KMS-11 (cell line): ENCODE results near the gene ST3GAL4.

Source experiments
- H2AFZ ChIP-seq: fragments of 200-600 bp; sonication (generic); 2 replicates; pipeline ENCODE4 v1.6.1; 2016; ENCODE audit warnings: antibody characterized with exemption, mixed run types, low read depth
- H3K27ac ChIP-seq: fragments of 200-600 bp; sonication (generic); 2 replicates; pipeline ENCODE4 v1.6.1; 2016; ENCODE audit warnings: mild to moderate bottlenecking, mixed run types
- H3K27me3 ChIP-seq: fragments of 200-600 bp; sonication (generic); 2 replicates; pipeline ENCODE4 v1.6.1; 2017; ENCODE audit warnings: mild to moderate bottlenecking, low read depth, mixed run types, moderate library complexity; ENCODE audit not compliant: insufficient read depth
- H3K36me3 ChIP-seq: fragments of 200-600 bp; sonication (generic); 2 replicates; pipeline ENCODE4 v1.6.1; 2017; ENCODE audit warnings: mild to moderate bottlenecking, mixed run types; ENCODE audit not compliant: insufficient read depth
- H3K4me1 ChIP-seq: fragments of 200-600 bp; sonication (generic); 2 replicates; pipeline ENCODE4 v1.6.1; 2016; ENCODE audit warnings: mild to moderate bottlenecking, low read depth, mixed run types; ENCODE audit not compliant: poor library complexity, severe bottlenecking
- H3K4me2 ChIP-seq: fragments of 200-600 bp; sonication (generic); 2 replicates; pipeline ENCODE4 v1.7.0; 2016; ENCODE audit warnings: mild to moderate bottlenecking, mixed run types
- H3K4me3 ChIP-seq: fragments of 200-600 bp; sonication (generic); IDR thresholded peaks from 2 replicates; pipeline ENCODE4 v1.6.1; 2017; ENCODE audit warnings: low read depth, low read length, mixed read lengths; ENCODE audit not compliant: insufficient read depth
- H3K79me2 ChIP-seq: fragments of 200-600 bp; sonication (generic); 2 replicates; pipeline ENCODE4 v1.6.1; 2016; ENCODE audit warnings: low read depth, mixed run types; ENCODE audit not compliant: insufficient read depth
- H3K9ac ChIP-seq: fragments of 200-600 bp; sonication (generic); 2 replicates; pipeline ENCODE4 v1.6.1; 2016; ENCODE audit warnings: mild to moderate bottlenecking, mixed run types
- H4K20me1 ChIP-seq: fragments of 200-600 bp; sonication (generic); 2 replicates; pipeline ENCODE4 v1.6.1; 2016; ENCODE audit warnings: mild to moderate bottlenecking, mixed run types; ENCODE audit not compliant: insufficient read depth
- CTCF ChIP-seq: fragments of 200-600 bp; sonication (generic); conservative IDR thresholded peaks from 2 replicates; pipeline ENCODE4 v1.6.1; 2017; ENCODE audit warnings: low read depth, mild to moderate bottlenecking, antibody characterized with exemption, low read length, moderate library complexity, mixed read lengths

The ST3GAL4 gene

GRCh38 chr11:126405374-126405773 is 49.9 kb downstream of the ST3GAL4 start:
- H3K9ac ChIP-seq: no peak overlapping the region
- H3K79me2 ChIP-seq: no peaks in the 10 kb centered on the region
- no peak for TF ChIP-seq CTCF
- H3K27ac ChIP-seq: no peak overlapping the region
- no peaks in the 10 kb centered on the region for H3K4me1 ChIP-seq
- no peak overlapping the region for H2AFZ ChIP-seq
- no peaks in the 10 kb centered on the region for H3K36me3 ChIP-seq
- no peaks in the 10 kb centered on the region for H4K20me1 ChIP-seq
- H3K4me2 ChIP-seq: no peak overlapping the region
- no peak overlapping the region for H3K4me3 ChIP-seq
- H3K27me3 ChIP-seq: no peaks in the 10 kb centered on the region

GRCh38 chr11:126405906-126406305 is 50.4 kb downstream of the ST3GAL4 start:
- no peak overlapping the region for H3K27ac ChIP-seq
- H3K4me1 ChIP-seq: no peaks in the 10 kb centered on the region
- no peak overlapping the region for H2AFZ ChIP-seq
- no peak overlapping the region for H3K4me2 ChIP-seq
- H4K20me1 ChIP-seq: no peaks in the 10 kb centered on the region
- no peaks in the 10 kb centered on the region for H3K36me3 ChIP-seq
- TF ChIP-seq CTCF: no peak
- H3K79me2 ChIP-seq: no peaks in the 10 kb centered on the region
- no peak overlapping the region for H3K9ac ChIP-seq
- no peak overlapping the region for H3K4me3 ChIP-seq
- no peaks in the 10 kb centered on the region for H3K27me3 ChIP-seq

GRCh38 chr11:126406368-126406767 is 50.9 kb downstream of the ST3GAL4 start:
- H3K79me2 ChIP-seq: no peaks in the 10 kb centered on the region
- TF ChIP-seq CTCF: no peak
- no peak overlapping the region for H3K4me2 ChIP-seq
- no peak overlapping the region for H3K4me3 ChIP-seq
- H2AFZ ChIP-seq: no peak overlapping the region
- H3K36me3 ChIP-seq: no peaks in the 10 kb centered on the region
- no peak overlapping the region for H3K27ac ChIP-seq
- H3K27me3 ChIP-seq: no peaks in the 10 kb centered on the region
- no peak overlapping the region for H3K9ac ChIP-seq
- H4K20me1 ChIP-seq: no peaks in the 10 kb centered on the region
- no peaks in the 10 kb centered on the region for H3K4me1 ChIP-seq

GRCh38 chr11:126407101-126407521 is 51.6 kb downstream of the ST3GAL4 start:
- Histone ChIP-seq H3K4me2 (no peak overlapping the region), H2AFZ (no peak overlapping the region), H4K20me1 (no peaks in the 10 kb centered on the region), H3K36me3 (no peaks in the 10 kb centered on the region), H3K4me3 (no peak overlapping the region), H3K27me3 (no peaks in the 10 kb centered on the region), H3K9ac (no peak overlapping the region), H3K27ac (no peak overlapping the region), H3K79me2 (no peaks in the 10 kb centered on the region), H3K4me1 (no peaks in the 10 kb centered on the region)
- no peak for TF ChIP-seq CTCF
